NCI-H2029 (cell line): ENCODE results near the gene MYBPH.

Experiments used
- DNase-seq: peaks from one replicate; lab custom pipeline; 2025; lab: John Stamatoyannopoulos, UW

The MYBPH gene, protein sequence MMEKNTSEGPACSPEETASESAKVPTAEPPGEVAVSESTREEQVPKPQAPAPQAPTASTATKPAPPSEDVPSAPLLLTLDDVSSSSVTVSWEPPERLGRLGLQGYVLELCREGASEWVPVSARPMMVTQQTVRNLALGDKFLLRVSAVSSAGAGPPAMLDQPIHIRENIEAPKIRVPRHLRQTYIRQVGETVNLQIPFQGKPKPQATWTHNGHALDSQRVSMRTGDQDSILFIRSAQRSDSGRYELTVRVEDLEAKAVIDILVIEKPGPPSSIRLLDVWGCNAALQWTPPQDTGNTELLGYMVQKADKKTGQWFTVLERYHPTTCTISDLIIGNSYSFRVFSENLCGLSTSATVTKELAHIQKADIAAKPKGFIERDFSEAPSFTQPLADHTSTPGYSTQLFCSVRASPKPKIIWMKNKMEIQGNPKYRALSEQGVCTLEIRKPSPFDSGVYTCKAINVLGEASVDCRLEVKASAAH

DNA sequence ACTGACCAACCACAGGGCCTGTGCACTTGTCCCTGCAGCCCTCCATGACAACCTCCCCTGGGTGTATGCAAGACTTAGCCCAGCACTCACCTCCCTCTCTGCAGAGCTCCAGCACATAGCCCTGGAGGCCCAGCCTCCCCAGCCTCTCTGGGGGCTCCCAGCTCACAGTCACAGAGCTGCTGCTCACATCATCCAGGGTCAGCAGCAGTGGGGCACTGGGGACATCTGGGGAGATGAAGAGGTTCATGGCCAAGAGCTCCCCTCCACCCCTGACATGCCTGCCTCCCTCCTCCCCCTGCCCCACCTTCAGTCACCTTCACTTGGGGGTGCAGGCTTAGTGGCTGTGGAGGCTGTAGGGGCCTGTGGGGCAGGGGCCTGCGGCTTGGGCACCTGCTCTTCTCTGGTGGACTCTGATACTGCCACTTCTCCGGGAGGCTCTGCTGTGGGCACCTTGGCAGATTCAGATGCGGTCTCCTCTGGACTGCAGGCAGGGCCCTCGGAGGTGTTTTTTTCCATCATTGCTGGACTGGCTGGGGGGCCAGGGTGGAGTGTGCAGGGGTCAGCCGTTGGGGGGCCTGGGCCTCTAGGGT lies at the start of gene MYBPH:
MYBPH (minus strand) TSS at position 590 of the 590 bp plus-strand sequence; CDS start at position 519, 71 bp downstream.
- no peak for DNase-seq

- DNase-seq: no peak
Observed at GRCh38 chr1:203225071-203225470, 49.4 kb upstream of the MYBPH start.

- DNase-seq: no peak
Observed at GRCh38 chr1:203223012-203223775, 47.6 kb upstream of the MYBPH start.

DNA sequence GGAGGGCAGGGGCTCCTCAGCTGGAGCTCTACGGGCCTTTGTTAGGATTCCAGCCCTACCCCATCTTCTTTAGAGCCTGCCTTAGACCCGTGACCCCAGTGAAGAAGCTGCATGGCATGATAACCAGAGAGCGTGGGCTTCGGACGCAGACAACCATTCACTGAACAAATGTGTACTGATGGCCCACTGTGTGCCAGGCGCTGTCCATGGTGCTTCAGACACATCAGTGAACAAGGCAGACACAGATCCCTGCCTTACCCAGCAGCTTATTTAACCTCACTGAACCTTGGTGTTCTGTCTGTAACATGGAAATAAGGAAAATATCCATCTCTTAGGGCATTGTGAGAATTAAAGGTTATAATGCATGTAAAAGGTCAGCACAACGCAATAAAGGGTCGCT lies 44.3 kb upstream of the MYBPH start:
- no peak for DNase-seq

DNA sequence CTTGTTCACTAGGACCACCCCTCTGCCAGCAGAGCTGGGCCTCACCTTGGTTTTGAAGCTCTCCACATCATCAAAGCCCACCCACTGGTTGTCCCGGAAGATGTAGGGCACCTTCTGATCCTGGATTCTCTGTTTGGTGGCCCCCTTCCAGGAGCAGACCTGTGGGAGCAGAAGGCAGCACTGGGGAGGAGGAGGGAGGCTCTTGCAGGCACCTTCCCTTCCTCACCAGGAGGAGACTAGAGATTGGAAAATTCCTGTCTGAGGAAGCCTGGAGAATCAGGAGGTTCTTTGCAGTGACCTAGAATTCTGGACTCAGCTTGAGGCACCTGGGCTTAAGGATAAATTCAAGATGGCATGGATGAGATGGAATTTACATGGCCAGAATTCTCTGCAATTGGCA lies 43.5 kb upstream of the MYBPH start:
- no peak for DNase-seq

- DNase-seq: no peak
Observed at GRCh38 chr1:203217668-203218067, 42.0 kb upstream of the MYBPH start.

GRCh38 chr1:203217139-203217655 lies 41.6 kb upstream of the MYBPH start:
- DNase-seq: no peak

- DNase-seq: peak; percentile 57
Observed at GRCh38 chr1:203216274-203217138, 40.9 kb upstream of the MYBPH start.

DNA sequence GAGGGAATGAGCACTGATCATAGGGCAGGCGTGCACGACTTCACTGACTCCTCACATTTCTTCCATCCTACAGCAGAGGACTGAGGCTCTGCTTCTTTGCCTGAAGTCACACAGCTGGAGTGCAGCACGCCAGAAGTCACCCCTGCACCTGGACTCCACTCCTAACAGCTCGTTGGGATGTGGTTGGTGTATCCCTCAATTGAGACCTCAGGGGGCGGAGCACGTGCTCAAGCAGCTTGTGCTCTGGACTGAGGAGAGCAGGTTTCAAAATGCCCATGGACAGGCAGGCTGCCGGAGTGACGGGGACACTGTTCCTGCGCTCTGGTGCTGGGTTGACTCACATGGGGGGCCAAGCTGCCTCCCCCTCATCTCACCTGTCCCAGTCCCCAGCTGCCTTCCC lies 39.9 kb upstream of the MYBPH start:
- no peak for DNase-seq

DNA sequence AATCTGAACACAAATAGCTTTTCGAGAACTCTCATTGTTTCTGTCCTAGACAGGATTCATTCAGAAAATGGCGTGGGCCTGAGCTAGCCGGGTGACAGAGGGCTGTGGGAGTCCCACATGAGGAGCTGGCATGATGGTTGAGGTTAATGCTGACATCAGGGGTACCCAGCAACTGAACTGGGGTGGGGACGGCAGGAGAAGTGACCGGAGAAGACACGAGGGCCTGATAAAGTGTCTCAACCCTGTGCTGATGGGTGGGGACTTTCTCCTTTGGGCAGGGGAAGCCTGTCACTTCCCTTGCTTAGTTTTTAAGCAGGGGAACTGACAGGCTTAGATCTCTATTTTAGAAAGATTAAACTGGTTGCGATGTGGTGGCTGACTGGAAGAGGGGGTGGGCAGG lies 39.2 kb upstream of the MYBPH start:
- DNase-seq: no peak

DNA sequence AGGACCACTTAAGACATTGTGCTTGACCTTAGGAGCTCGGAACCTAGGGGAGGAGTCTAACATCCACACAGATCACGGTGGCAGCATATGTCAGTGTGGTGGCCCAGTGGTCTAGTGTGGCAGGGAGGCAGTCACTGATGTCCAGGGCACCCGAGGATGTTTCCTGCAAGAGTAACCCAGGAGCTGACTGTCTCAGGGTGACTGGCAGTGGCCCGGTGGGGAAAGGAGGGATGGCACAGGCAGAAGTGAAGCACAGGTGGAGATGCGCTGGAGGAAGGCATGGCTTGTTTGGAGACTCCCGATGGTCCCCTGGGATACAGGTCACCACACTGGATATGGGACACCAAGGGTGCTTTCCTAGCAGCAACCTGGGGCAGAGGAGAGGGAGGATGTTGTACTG lies 37.5 kb upstream of the MYBPH start:
- DNase-seq: no peak

- DNase-seq: no peak
Observed at GRCh38 chr1:203211812-203212211, 36.2 kb upstream of the MYBPH start.

DNA sequence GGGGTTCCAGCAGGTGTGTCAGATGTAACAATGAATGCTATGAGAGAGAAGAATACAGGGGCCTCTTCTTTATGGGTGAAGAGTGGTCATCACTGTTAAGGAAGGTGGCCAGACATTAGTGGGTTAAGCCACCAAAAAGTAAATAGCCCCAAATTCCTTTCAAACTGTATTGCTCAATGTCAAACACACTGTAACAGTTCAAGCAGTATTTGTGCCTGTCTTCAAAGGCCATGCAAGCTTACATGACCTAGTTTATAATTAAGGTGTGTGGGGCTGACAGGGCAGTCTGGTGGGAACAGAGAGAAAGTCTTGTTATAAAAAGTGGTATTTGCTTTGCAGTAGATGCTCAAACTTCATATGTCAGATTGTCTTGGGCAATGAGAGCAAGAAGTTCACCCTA lies 35.4 kb upstream of the MYBPH start:
- no peak for DNase-seq

DNA sequence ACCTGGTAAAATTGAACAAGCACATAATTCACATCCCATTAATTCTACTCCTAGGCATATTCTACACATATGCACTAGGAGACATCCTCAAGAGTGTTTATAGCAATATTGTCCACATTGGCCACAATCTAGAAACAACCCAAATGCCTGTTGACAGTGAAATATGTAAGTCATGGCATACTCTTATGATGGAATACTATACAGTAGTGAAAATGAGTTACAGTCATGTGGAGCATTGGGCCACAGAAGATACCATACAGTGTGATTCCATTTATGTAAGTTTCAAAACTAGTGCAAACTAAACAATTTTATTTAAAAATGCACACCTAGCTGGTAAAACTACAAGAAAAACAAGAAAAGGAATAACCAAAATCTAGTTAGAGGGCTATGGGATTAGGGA lies 34.7 kb upstream of the MYBPH start:
- no peak for DNase-seq

GRCh38 chr1:203208181-203208580 lies 32.6 kb upstream of the MYBPH start:
- no peak for DNase-seq

DNA sequence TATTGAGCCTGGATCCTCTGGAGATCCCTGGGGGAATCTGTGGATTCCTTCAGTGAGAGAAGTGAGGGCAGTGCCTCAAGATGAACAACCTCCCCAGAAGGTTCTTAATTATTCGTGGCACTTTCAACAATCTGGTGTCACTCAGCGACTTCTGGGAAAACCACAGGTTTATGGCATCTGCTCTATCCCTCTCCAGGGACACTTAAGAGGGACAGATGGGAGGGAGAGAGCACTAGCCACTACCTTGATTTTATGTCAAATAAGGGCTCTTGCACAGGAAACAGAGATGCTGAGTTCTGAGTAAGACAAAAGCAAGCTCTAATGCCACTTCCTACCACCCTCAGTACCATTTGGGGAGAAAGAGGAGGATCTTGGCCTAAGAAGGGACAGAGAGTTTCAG lies 32.1 kb upstream of the MYBPH start:
- DNase-seq: no peak

DNA sequence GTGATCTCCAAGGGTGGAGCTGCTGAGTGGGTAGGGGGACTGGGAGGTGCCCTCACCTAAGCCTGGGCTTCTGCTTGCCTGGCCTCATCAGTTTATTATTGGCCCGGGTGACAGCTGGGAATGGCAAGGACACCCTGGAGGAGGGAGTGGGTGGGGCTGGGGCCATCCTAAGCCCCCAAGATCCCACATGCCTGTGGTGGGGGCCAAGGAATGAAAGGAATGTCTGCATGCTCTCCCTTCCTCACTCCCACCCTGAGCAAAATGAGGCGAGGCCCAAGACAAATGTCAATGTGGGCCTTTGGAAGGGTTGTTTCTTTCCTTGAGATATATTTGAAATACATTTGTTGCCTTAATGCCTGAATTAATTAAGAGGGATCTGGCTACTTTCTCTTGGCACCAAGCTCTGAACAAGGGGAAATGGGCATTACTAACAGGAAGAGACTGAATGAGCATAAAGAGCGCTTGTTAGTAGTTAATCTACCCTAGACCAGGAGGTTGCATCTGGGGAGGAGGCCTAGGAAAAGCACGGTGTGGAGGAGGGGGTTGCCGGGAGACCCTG lies 30.6 kb upstream of the MYBPH start:
- DNase-seq: no peak

GRCh38 chr1:203204756-203205155 lies 29.1 kb upstream of the MYBPH start:
- DNase-seq: no peak

GRCh38 chr1:203202431-203203245 lies 27.0 kb upstream of the MYBPH start:
- no peak for DNase-seq

DNA sequence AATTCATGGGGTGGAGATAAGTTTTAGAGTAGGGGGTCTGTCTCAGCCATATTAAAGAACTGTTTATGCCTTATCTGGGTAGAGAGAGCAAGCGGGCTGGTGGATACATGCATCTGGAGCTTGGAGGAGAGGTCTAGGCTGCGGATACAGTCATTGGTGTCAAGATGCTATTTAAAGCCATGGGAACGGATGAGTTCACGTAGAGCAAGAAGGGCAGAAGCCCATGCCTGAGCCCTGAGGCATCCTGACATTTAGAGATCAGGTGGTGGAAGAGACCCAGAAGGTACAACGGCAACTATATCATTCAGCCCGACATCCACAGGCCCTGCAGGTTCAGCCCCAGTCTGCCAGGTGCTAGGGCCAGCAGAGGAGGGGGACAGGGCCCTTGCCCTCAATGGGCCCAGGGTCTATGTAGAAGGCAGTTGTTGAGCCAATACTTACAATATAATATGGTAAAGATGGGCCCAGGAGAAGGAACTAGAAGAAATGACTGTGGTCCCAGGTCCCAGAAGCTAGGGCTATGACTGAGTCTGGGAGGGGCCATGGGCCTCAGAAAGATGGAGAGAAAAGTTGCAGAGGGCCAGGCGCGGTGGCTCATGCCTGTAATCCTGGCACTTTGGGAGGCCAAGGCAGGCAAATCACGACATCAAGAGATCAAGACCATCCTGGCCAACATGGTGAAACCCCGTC lies 26.0 kb upstream of the MYBPH start:
- no peak for DNase-seq
